DMS79 treated with DMSO at 0.1 percent for 48 hours (cell line): ENCODE measurements around the gene IRAK2.
"Not testable (repeated sequence)": the region's sequence is repeated elsewhere in the genome, so short reads cannot be mapped to it uniquely, and the experiment has no call there.

ENCODE experiments used
- DNase-seq: peaks from one replicate; lab custom pipeline; 2025; lab: John Stamatoyannopoulos, UW

The IRAK2 gene

GRCh38 chr3:10160925-10161324, 3.8 kb upstream of the IRAK2 start:
- no peak for DNase-seq

GRCh38 chr3:10162185-10162584, 2.5 kb upstream of the IRAK2 start:
- DNase-seq, result no peak

GRCh38 chr3:10164201-10164545, 546 bp upstream of the IRAK2 start:
- DNase-seq, result not testable (repeated sequence)

- DNase-seq, result no peak
Measured at GRCh38 chr3:10166213-10166604, 1.5 kb downstream of the IRAK2 start.

DNA sequence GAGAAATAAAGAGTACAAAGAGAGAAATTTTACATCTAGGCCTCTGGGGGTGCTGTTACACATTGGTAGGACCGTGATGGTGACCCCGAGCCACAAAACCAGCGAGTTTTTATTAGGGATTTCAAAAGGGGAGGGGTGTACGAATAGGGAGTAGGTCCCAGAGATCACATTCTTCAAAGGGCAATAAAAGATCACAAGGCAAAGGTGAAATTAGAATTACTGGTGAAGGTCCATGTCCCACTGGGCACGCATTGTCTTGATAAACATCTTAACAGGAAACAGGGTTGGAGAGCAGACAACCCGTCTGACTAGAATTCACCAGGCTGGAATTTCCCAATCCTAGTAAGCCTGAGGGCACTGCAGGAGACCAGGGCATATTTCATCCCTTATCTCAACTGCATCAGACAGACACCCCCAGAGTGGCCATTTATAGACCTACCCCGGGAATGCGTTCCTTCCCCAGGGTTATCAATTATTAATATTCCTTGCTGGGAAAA, 4.3 kb downstream of the IRAK2 start:
- DNase-seq, result no peak

- DNase-seq, result no peak
Measured at GRCh38 chr3:10170915-10171478, 6.3 kb downstream of the IRAK2 start.

GRCh38 chr3:10173095-10173925, 8.6 kb downstream of the IRAK2 start:
- DNase-seq, result no peak

GRCh38 chr3:10173926-10174435, 9.3 kb downstream of the IRAK2 start:
- no peak for DNase-seq

DNA sequence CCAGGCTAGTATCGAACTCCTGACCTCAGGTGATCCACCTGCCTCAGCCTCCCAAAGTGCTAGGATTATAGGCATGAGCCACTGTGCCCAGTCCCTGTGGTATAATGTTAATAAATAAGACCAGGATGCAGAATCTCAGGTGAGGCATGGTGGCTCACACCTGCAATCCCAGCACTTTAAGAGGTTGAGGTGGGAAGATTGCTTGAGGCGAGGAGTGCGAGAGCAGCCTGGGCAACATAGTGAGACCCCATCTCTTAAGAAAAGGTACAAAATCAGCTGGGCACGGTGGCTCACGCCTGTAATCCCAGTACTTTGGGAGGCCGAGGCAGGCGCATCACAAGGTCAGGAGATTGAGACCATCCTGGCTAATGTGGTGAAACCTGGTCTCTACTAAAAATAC, 10.6 kb downstream of the IRAK2 start:
- not testable (repeated sequence) for DNase-seq

DNA sequence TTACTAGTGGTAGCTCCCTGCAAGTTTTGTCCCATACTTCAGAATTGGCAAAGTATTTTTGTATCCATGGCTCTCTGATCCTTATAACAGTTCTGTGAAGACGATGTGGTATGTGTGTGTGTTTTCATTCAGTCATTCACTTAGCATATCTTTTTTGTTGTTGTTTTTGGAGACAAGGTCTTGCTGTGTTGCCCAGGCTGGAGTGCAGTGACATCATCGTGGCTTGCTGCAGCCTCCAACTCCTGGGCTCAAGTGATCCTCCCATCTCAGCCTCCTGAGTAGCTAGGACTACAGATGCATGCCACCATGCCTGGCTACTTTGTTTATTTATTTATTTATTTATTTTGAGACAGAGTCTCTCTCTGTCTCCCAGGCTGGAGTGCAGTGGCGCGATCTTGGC, 11.4 kb downstream of the IRAK2 start:
- not testable (repeated sequence) for DNase-seq

GRCh38 chr3:10177737-10178136, 13.0 kb downstream of the IRAK2 start:
- DNase-seq, result no peak

DNA sequence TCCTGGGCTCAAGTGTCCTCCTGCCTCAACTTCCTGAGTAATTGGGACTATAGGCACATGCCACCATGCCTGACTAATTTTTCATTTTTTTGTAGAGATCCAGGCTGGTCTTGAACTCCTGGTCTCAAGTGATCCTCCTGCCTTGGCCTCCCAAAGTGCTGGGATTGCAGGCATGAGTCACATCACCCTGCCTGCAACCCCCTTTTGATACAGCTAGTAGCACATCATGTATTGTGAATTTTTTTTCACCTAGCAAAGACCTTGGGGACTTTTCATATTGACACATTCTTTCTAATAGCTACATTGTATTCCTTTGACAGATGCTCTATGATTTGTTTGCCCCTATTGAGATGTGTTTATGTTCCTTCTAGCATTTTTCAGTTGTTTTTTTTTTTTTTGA, 14.2 kb downstream of the IRAK2 start:
- DNase-seq, result no peak

- no peak for DNase-seq
Measured at GRCh38 chr3:10180289-10180688, 15.6 kb downstream of the IRAK2 start.

DNA sequence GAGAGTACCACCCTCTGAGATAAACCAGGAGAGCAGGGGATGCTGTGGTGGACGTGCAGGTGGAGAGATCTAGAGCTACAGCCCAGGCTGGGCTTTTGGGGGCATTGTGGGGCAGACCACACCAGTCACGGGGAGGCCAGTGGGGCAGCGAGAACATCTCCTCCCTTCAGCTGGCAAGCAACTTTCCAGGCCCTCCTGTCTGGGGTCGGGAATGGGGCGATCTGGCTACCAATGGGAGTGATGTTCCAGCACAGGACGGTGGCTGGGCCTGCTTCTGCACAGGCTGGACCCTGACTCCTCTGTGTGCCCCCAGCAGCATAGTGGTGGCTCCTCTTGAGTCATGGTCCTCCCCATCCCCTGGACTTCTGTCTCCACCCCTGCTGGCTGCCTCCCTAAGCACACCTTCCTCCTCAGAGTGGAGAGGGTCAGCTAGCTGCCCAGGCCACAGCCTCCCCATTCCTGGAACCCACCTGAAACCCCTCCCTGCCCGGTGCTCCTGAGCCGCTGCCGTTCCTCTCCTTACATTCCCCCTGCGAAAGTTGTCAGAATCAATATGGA, 16.1 kb downstream of the IRAK2 start:
- no peak for DNase-seq

- DNase-seq, result no peak
Measured at GRCh38 chr3:10182950-10183349, 18.2 kb downstream of the IRAK2 start.

- DNase-seq, result no peak
Measured at GRCh38 chr3:10184250-10184649, 19.5 kb downstream of the IRAK2 start.

DNA sequence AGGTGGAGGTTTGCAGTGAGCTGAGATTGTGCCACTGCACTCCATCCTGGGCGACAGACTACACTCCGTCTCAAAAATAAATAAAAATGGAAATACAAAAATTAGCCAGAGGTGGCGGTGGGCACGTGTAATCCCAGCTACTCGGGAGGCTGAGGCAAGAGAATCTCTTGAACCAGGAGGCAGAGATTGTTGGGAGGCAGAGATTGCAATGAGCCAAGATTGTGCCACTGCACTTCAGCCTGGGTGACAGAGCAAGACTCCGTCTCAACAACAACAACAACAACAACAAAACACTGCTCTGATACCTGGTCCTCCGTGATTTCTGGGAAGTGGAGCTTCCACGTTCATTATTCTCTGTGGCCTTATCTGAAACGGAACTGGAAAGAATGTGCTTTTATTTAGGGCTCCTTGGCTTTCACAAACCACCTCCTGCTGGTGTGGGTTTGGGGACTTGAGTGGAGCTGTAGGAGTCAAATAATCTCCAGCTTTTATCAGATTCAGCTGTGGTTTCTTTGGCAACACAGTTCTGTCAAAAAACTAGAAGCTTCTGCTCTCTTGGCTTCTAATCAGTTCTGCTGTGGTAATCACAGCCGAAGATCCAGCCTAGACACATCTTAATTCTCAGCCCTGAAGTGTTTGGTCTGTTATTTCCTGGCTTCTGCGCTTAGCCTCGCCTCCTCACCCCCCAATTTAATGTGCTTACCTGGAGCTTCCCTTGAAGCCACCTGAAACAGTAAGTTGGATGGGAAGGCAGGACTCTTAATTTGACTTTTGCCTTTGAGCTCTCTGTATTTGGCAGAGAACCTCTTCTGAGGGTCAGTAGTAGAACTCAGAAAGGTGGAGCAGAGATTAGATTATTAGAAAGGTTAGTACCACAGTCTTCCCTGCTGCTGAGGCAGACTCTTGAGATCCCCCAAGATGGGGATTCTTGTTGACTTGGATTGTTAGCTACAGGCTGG, 21.4 kb downstream of the IRAK2 start:
- no peak for DNase-seq

- no peak for DNase-seq
Measured at GRCh38 chr3:10187290-10187876, 22.7 kb downstream of the IRAK2 start.

- DNase-seq, result no peak
Measured at GRCh38 chr3:10187944-10188343, 23.2 kb downstream of the IRAK2 start.

DNA sequence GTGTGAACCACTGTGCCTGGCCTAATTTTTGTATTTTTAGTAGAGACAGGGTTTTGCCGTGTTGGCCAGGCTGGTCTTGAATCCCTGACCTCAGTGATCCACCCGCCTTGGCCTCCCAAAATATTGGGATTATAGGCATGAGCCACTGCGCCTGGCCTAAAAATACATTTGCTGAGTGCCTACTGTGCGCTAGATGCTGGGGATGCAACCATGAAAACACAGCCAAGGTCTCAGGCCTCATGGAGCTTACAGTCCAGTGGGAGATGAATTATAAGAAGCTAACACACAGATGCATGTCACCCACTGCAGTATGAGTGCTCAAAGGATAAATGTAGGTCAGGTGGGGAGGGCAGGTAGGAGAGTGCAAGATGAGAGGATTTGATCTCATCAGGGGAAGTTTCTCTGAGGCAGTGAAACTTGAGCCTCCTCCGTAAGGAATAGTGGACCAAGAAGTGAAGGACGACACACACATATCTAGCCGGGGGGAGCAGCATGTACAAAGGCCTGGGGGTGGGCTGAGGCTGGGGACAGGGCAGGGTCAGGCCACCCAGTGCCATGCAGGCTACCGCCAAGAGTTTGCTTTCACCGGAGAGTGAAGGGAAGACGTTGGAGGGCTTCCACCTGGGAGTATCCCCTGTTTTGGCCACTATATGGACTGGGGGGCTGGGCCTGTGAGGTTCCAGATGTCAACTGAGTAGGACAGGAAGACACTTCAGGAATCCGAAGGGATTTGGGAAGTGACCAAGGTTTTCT, 24.3 kb downstream of the IRAK2 start:
- no peak for DNase-seq
